Measurements from ENCODE around the gene FILIP1L. TPM values are rescaled to one million over a fixed set of nuclear protein-coding genes. Genes with fewer than 3 reads are reported as not detected.

The FILIP1L gene
- polyA plus RNA-seq, 1 donor = 36.3 TPM

- H3K4me3 ChIP-seq (ENCODE audit: low read length) = no peak overlapping the region
- H3K4me1 ChIP-seq (ENCODE audit: control insufficient read depth, insufficient read depth, low read length) = peaks cover 22% of the 10 kb centered on the region
- 100% methylated on average over 1 of the region's 4 CpGs for WGBS (ENCODE audit: insufficient coverage, low lambda C conversion rate)
- peak overlapping the region; percentile 80 for H3K27ac ChIP-seq (ENCODE audit: low read length)
- no peak for DNase-seq
- H3K9me3 ChIP-seq (ENCODE audit: control insufficient read depth, low read depth, low read length) = no peaks in the 10 kb centered on the region
- H3K36me3 ChIP-seq (ENCODE audit: control insufficient read depth, insufficient read depth, low read length) = no peaks in the 10 kb centered on the region
- H3K27me3 ChIP-seq (ENCODE audit: control insufficient read depth, insufficient read depth, low read length) = no peaks in the 10 kb centered on the region
Observed at GRCh38 chr3:100003609-100004503, 110.4 kb downstream of the FILIP1L start.

- Histone ChIP-seq H3K27me3 (ENCODE audit: control insufficient read depth, insufficient read depth, low read length) (no peaks in the 10 kb centered on the region), H3K4me3 (ENCODE audit: low read length) (no peak overlapping the region), H3K9me3 (ENCODE audit: control insufficient read depth, low read depth, low read length) (no peaks in the 10 kb centered on the region), H3K36me3 (ENCODE audit: control insufficient read depth, insufficient read depth, low read length) (no peaks in the 10 kb centered on the region), H3K4me1 (ENCODE audit: control insufficient read depth, insufficient read depth, low read length) (peaks cover 22% of the 10 kb centered on the region), H3K27ac (ENCODE audit: low read length) (peak overlapping the region; percentile 80)
- WGBS (ENCODE audit: insufficient coverage, low lambda C conversion rate) = no CpG with 5 or more reads among the region's 4 CpGs
- peak; percentile 95 to 98 for DNase-seq
Observed at GRCh38 chr3:100002599-100003350, 111.5 kb downstream of the FILIP1L start.

- H3K4me1 ChIP-seq (ENCODE audit: control insufficient read depth, insufficient read depth, low read length) = peaks cover 22% of the 10 kb centered on the region
- no peak for DNase-seq
- H3K27ac ChIP-seq (ENCODE audit: low read length) = peak overlapping the region; percentile 80
- H3K27me3 ChIP-seq (ENCODE audit: control insufficient read depth, insufficient read depth, low read length) = no peaks in the 10 kb centered on the region
- no peak overlapping the region for H3K4me3 ChIP-seq (ENCODE audit: low read length)
- WGBS (ENCODE audit: insufficient coverage, low lambda C conversion rate) = no CpG with 5 or more reads among the region's 8 CpGs
- no peaks in the 10 kb centered on the region for H3K36me3 ChIP-seq (ENCODE audit: control insufficient read depth, insufficient read depth, low read length)
- H3K9me3 ChIP-seq (ENCODE audit: control insufficient read depth, low read depth, low read length) = no peaks in the 10 kb centered on the region
Observed at GRCh38 chr3:100001526-100002270, 112.6 kb downstream of the FILIP1L start.

- Histone ChIP-seq H3K27me3 (ENCODE audit: control insufficient read depth, insufficient read depth, low read length) (no peaks in the 10 kb centered on the region), H3K27ac (ENCODE audit: low read length) (no peak overlapping the region), H3K4me3 (ENCODE audit: low read length) (no peak overlapping the region), H3K36me3 (ENCODE audit: control insufficient read depth, insufficient read depth, low read length) (no peaks in the 10 kb centered on the region), H3K4me1 (ENCODE audit: control insufficient read depth, insufficient read depth, low read length) (peaks cover 22% of the 10 kb centered on the region), H3K9me3 (ENCODE audit: control insufficient read depth, low read depth, low read length) (no peaks in the 10 kb centered on the region)
- no peak for DNase-seq
- WGBS (ENCODE audit: insufficient coverage, low lambda C conversion rate) = 80% methylated on average over 1 of the region's 3 CpGs
Observed at GRCh38 chr3:100001083-100001482, 113.2 kb downstream of the FILIP1L start.

GRCh38 chr3:99999536-99999935 lies 114.8 kb downstream of the FILIP1L start:
- Histone ChIP-seq H3K4me3 (ENCODE audit: low read length) (no peak overlapping the region), H3K36me3 (ENCODE audit: control insufficient read depth, insufficient read depth, low read length) (no peaks in the 10 kb centered on the region), H3K27ac (ENCODE audit: low read length) (no peak overlapping the region), H3K27me3 (ENCODE audit: control insufficient read depth, insufficient read depth, low read length) (no peaks in the 10 kb centered on the region), H3K4me1 (ENCODE audit: control insufficient read depth, insufficient read depth, low read length) (peaks cover 15% of the 10 kb centered on the region), H3K9me3 (ENCODE audit: control insufficient read depth, low read depth, low read length) (no peaks in the 10 kb centered on the region)
- no peak for DNase-seq
- WGBS (ENCODE audit: insufficient coverage, low lambda C conversion rate) = no CpG with 5 or more reads among the region's 2 CpGs

GRCh38 chr3:99997293-99997692 lies 117.0 kb downstream of the FILIP1L start:
- H3K27ac ChIP-seq (ENCODE audit: low read length) = no peak overlapping the region
- 100% methylated on average over 2 of the region's 2 CpGs for WGBS (ENCODE audit: insufficient coverage, low lambda C conversion rate)
- H3K36me3 ChIP-seq (ENCODE audit: control insufficient read depth, insufficient read depth, low read length) = no peaks in the 10 kb centered on the region
- peaks cover 2% of the 10 kb centered on the region for H3K4me1 ChIP-seq (ENCODE audit: control insufficient read depth, insufficient read depth, low read length)
- peaks cover 5% of the 10 kb centered on the region for H3K9me3 ChIP-seq (ENCODE audit: control insufficient read depth, low read depth, low read length)
- H3K27me3 ChIP-seq (ENCODE audit: control insufficient read depth, insufficient read depth, low read length) = no peaks in the 10 kb centered on the region
- no peak overlapping the region for H3K4me3 ChIP-seq (ENCODE audit: low read length)
- no peak for DNase-seq

GRCh38 chr3:99990179-99990578 lies 124.1 kb downstream of the FILIP1L start:
- Histone ChIP-seq H3K36me3 (ENCODE audit: control insufficient read depth, insufficient read depth, low read length) (no peaks in the 10 kb centered on the region), H3K9me3 (ENCODE audit: control insufficient read depth, low read depth, low read length) (peaks cover 5% of the 10 kb centered on the region), H3K4me3 (ENCODE audit: low read length) (no peak overlapping the region), H3K4me1 (ENCODE audit: control insufficient read depth, insufficient read depth, low read length) (no peaks in the 10 kb centered on the region), H3K27me3 (ENCODE audit: control insufficient read depth, insufficient read depth, low read length) (no peaks in the 10 kb centered on the region), H3K27ac (ENCODE audit: low read length) (no peak overlapping the region)
- WGBS (ENCODE audit: insufficient coverage, low lambda C conversion rate) = no CpG with 5 or more reads among the region's 1 CpG
- no peak for DNase-seq

GRCh38 chr3:99984668-99985067 lies 129.6 kb downstream of the FILIP1L start:
- Histone ChIP-seq H3K4me1 (ENCODE audit: control insufficient read depth, insufficient read depth, low read length) (no peaks in the 10 kb centered on the region), H3K4me3 (ENCODE audit: low read length) (no peak overlapping the region), H3K36me3 (ENCODE audit: control insufficient read depth, insufficient read depth, low read length) (no peaks in the 10 kb centered on the region), H3K27me3 (ENCODE audit: control insufficient read depth, insufficient read depth, low read length) (no peaks in the 10 kb centered on the region), H3K27ac (ENCODE audit: low read length) (no peak overlapping the region), H3K9me3 (ENCODE audit: control insufficient read depth, low read depth, low read length) (no peaks in the 10 kb centered on the region)
- DNase-seq = no peak
- WGBS (ENCODE audit: insufficient coverage, low lambda C conversion rate) = 42% methylated on average over 2 of the region's 2 CpGs

- Histone ChIP-seq H3K36me3 (ENCODE audit: control insufficient read depth, insufficient read depth, low read length) (no peaks in the 10 kb centered on the region), H3K9me3 (ENCODE audit: control insufficient read depth, low read depth, low read length) (no peaks in the 10 kb centered on the region), H3K27ac (ENCODE audit: low read length) (no peak overlapping the region), H3K4me3 (ENCODE audit: low read length) (no peak overlapping the region), H3K4me1 (ENCODE audit: control insufficient read depth, insufficient read depth, low read length) (no peaks in the 10 kb centered on the region), H3K27me3 (ENCODE audit: control insufficient read depth, insufficient read depth, low read length) (no peaks in the 10 kb centered on the region)
- DNase-seq = no peak
Observed at GRCh38 chr3:99984139-99984538, 130.2 kb downstream of the FILIP1L start.

- no peaks in the 10 kb centered on the region for H3K36me3 ChIP-seq (ENCODE audit: control insufficient read depth, insufficient read depth, low read length)
- no peak overlapping the region for H3K4me3 ChIP-seq (ENCODE audit: low read length)
- no peaks in the 10 kb centered on the region for H3K4me1 ChIP-seq (ENCODE audit: control insufficient read depth, insufficient read depth, low read length)
- WGBS (ENCODE audit: insufficient coverage, low lambda C conversion rate) = no CpG with 5 or more reads among the region's 2 CpGs
- DNase-seq = no peak
- H3K27me3 ChIP-seq (ENCODE audit: control insufficient read depth, insufficient read depth, low read length) = no peaks in the 10 kb centered on the region
- H3K27ac ChIP-seq (ENCODE audit: low read length) = no peak overlapping the region
- no peaks in the 10 kb centered on the region for H3K9me3 ChIP-seq (ENCODE audit: control insufficient read depth, low read depth, low read length)
Observed at GRCh38 chr3:99982650-99983049, 131.7 kb downstream of the FILIP1L start.

All from large intestine (tissue), 3 donors.